ENCODE measurements around the gene GTSE1.

Gene GTSE1

GRCh38 chr22:46357711-46358520 lies 61.2 kb downstream of the GTSE1 start:
- DNase-seq (ENCODE audit: low read depth): no peak
- TF ChIP-seq CTCF (conservative IDR thresholded peaks at IDR 0.05; ENCODE audit: low read length): no peak
- no peak overlapping the region for H3K4me3 ChIP-seq (ENCODE audit: low read length)

GRCh38 chr22:46358766-46359165 lies 62.1 kb downstream of the GTSE1 start:
- TF ChIP-seq CTCF (conservative IDR thresholded peaks at IDR 0.05; ENCODE audit: low read length): no peak
- DNase-seq (ENCODE audit: low read depth): no peak
- H3K4me3 ChIP-seq (ENCODE audit: low read length): no peak overlapping the region

- TF ChIP-seq CTCF (conservative IDR thresholded peaks at IDR 0.05; ENCODE audit: low read length): no peak
- no peak overlapping the region for H3K4me3 ChIP-seq (ENCODE audit: low read length)
- no peak for DNase-seq (ENCODE audit: low read depth)
Observed at GRCh38 chr22:46359362-46359761, 62.7 kb downstream of the GTSE1 start.

- DNase-seq (ENCODE audit: low read depth): no peak
- no peak overlapping the region for H3K4me3 ChIP-seq (ENCODE audit: low read length)
- TF ChIP-seq CTCF (conservative IDR thresholded peaks at IDR 0.05; ENCODE audit: low read length): no peak
Observed at GRCh38 chr22:46360097-46360496, 63.4 kb downstream of the GTSE1 start.

GRCh38 chr22:46360891-46361290 lies 64.2 kb downstream of the GTSE1 start:
- no peak overlapping the region for H3K4me3 ChIP-seq (ENCODE audit: low read length)
- no peak for TF ChIP-seq CTCF (conservative IDR thresholded peaks at IDR 0.05; ENCODE audit: low read length)
- DNase-seq (ENCODE audit: low read depth): no peak

- no peak for DNase-seq (ENCODE audit: low read depth)
- TF ChIP-seq CTCF (conservative IDR thresholded peaks at IDR 0.05; ENCODE audit: low read length): no peak
- no peak overlapping the region for H3K4me3 ChIP-seq (ENCODE audit: low read length)
Observed at GRCh38 chr22:46361826-46362202, 65.1 kb downstream of the GTSE1 start.

- no peak for DNase-seq (ENCODE audit: low read depth)
- TF ChIP-seq CTCF (conservative IDR thresholded peaks at IDR 0.05; ENCODE audit: low read length): no peak
Observed at GRCh38 chr22:46362203-46362933, 65.7 kb downstream of the GTSE1 start.

More at GRCh38 chr22:46362203-46362933, 65.7 kb downstream of the GTSE1 start:
- H3K4me3 ChIP-seq (ENCODE audit: low read length): no peak overlapping the region
